Astrocyte (in vitro differentiated cells and primary cell): ENCODE data around the gene CLOCK. TPM values are rescaled to one million over a fixed set of nuclear protein-coding genes. Genes with fewer than 3 reads are reported as not detected.

Experiments
- DNase-seq: peaks from one replicate; pipeline ENCODE4 v3.0.0-alpha.2; 2010; ENCODE audit warnings: low read depth
- FAIRE-seq: peaks from 2 replicates; lab custom pipeline; 2011; peaks lifted over from hg19 to GRCh38; lab: Jason Lieb, UNC
- H2AFZ ChIP-seq: 2 replicates; pipeline ENCODE4 v1.6.0; 2012; ENCODE audit warnings: low read depth, low read length, inconsistent platforms
- H3K27ac ChIP-seq: 2 replicates; pipeline ENCODE4 v1.5.1; 2011; ENCODE audit warnings: low read depth, low read length, inconsistent platforms
- H3K27me3 ChIP-seq: 2 replicates; pipeline ENCODE4 v1.6.0; 2011; ENCODE audit warnings: low read length, inconsistent platforms; ENCODE audit not compliant: insufficient read depth
- H3K36me3 ChIP-seq: 2 replicates; pipeline ENCODE4 v1.5.1; 2011; ENCODE audit warnings: low read length, inconsistent platforms; ENCODE audit not compliant: insufficient read depth
- H3K4me1 ChIP-seq: 2 replicates; pipeline ENCODE4 v1.5.1; 2011; ENCODE audit warnings: low read length, inconsistent platforms; ENCODE audit not compliant: insufficient read depth
- H3K4me2 ChIP-seq: 2 replicates; pipeline ENCODE4 v1.6.0; 2012; ENCODE audit warnings: low read length, inconsistent platforms
- H3K4me3 ChIP-seq: 2 replicates; pipeline ENCODE4 v1.5.1; 2011; ENCODE audit warnings: low read depth, mild to moderate bottlenecking, low read length, inconsistent platforms; ENCODE audit not compliant: insufficient read depth
- H3K79me2 ChIP-seq: 2 replicates; pipeline ENCODE4 v1.6.0; 2012; ENCODE audit warnings: mild to moderate bottlenecking, low read length, inconsistent platforms; ENCODE audit not compliant: insufficient read depth
- H3K9ac ChIP-seq: 2 replicates; pipeline ENCODE4 v1.6.0; 2012; ENCODE audit warnings: mild to moderate bottlenecking, low read length, inconsistent platforms
- H3K9me3 ChIP-seq: 2 replicates; pipeline ENCODE4 v1.5.1; 2012; ENCODE audit warnings: low read depth, mild to moderate bottlenecking, low read length, inconsistent platforms; ENCODE audit not compliant: insufficient read depth
- H4K20me1 ChIP-seq: 2 replicates; pipeline ENCODE4 v1.6.0; 2012; ENCODE audit warnings: low read length, inconsistent platforms; ENCODE audit not compliant: insufficient read depth
- H3K27ac Mint-ChIP-seq: one replicate; pipeline ENCODE4 v1.8.0; 2021; ENCODE audit warnings: mild to moderate bottlenecking, mixed read lengths; ENCODE audit not compliant: unreplicated experiment
- H3K27me3 Mint-ChIP-seq: one replicate; pipeline ENCODE4 v1.8.0; 2021; ENCODE audit warnings: low read depth, mixed read lengths; ENCODE audit not compliant: unreplicated experiment
- H3K36me3 Mint-ChIP-seq: one replicate; pipeline ENCODE4 v1.8.0; 2021; ENCODE audit warnings: low read depth, mixed read lengths; ENCODE audit not compliant: unreplicated experiment
- H3K4me1 Mint-ChIP-seq: one replicate; pipeline ENCODE4 v1.8.0; 2021; ENCODE audit warnings: low read depth, mixed read lengths; ENCODE audit not compliant: unreplicated experiment
- H3K4me3 Mint-ChIP-seq: one replicate; pipeline ENCODE4 v1.8.0; 2021; ENCODE audit warnings: mild to moderate bottlenecking, moderate library complexity, mixed read lengths; ENCODE audit not compliant: unreplicated experiment
- H3K9me3 Mint-ChIP-seq: one replicate; pipeline ENCODE4 v1.8.0; 2021; ENCODE audit warnings: mild to moderate bottlenecking, mixed read lengths; ENCODE audit not compliant: unreplicated experiment
- CTCF ChIP-seq: IDR thresholded peaks from 2 replicates; pipeline ENCODE4 v1.5.1; 2011; ENCODE audit warnings: low read depth, mild to moderate bottlenecking, inconsistent platforms, low read length, moderate library complexity; ENCODE audit not compliant: insufficient read depth
- EZH2 ChIP-seq: IDR thresholded peaks from 2 replicates; pipeline ENCODE4 v1.6.1; 2012; ENCODE audit warnings: mild to moderate bottlenecking, low read length, inconsistent platforms; ENCODE audit not compliant: insufficient read depth
- total RNA-seq: library from RNA; stranded (reverse); gene quantifications from 2 replicates; pipeline ENCODE4 v1.2.1, GENCODE V29; 2021

Gene CLOCK
- total RNA-seq, 1 donor from 2014 or later, result 20.4 TPM

- H3K36me3 Mint-ChIP-seq, result peaks cover 6% of the 10 kb centered on the region
- H3K27me3 ChIP-seq, result no peaks in the 10 kb centered on the region
- no peak overlapping the region for H3K4me2 ChIP-seq
- FAIRE-seq, result no peak
- TF ChIP-seq EZH2 (no peak), CTCF (no peak)
- no peak overlapping the region for H3K4me3 Mint-ChIP-seq
- H3K9me3 Mint-ChIP-seq, result no peaks in the 10 kb centered on the region
- no peaks in the 10 kb centered on the region for H4K20me1 ChIP-seq
- H2AFZ ChIP-seq, result no peak overlapping the region
- H3K27ac ChIP-seq, result no peak overlapping the region
- no peak overlapping the region for H3K9ac ChIP-seq
- H3K4me3 ChIP-seq, result no peak overlapping the region
- H3K4me1 ChIP-seq, result peaks cover 10% of the 10 kb centered on the region
- H3K27me3 Mint-ChIP-seq, result no peaks in the 10 kb centered on the region
- H3K27ac Mint-ChIP-seq, result no peak overlapping the region
- peaks cover 22% of the 10 kb centered on the region for H3K36me3 ChIP-seq
- H3K9me3 ChIP-seq, result no peaks in the 10 kb centered on the region
- H3K79me2 ChIP-seq, result no peaks in the 10 kb centered on the region
- DNase-seq, result no peak
- peaks cover 21% of the 10 kb centered on the region for H3K4me1 Mint-ChIP-seq
These were observed 96.1 kb downstream of the CLOCK start for GRCh38 chr4:55450566-55450965.

- Mint-ChIP-seq H3K27ac (peak overlapping the region; percentile 8), H3K4me1 (peaks cover 30% of the 10 kb centered on the region), H3K27me3 (no peaks in the 10 kb centered on the region), H3K9me3 (no peaks in the 10 kb centered on the region), H3K4me3 (no peak overlapping the region), H3K36me3 (peaks cover 5% of the 10 kb centered on the region)
- Histone ChIP-seq H3K4me1 (peaks cover 18% of the 10 kb centered on the region), H3K27me3 (no peaks in the 10 kb centered on the region), H4K20me1 (no peaks in the 10 kb centered on the region), H3K9ac (no peak overlapping the region), H3K36me3 (peaks cover 22% of the 10 kb centered on the region), H3K27ac (no peak overlapping the region), H3K79me2 (no peaks in the 10 kb centered on the region), H3K4me2 (no peak overlapping the region), H2AFZ (no peak overlapping the region), H3K4me3 (no peak overlapping the region), H3K9me3 (no peaks in the 10 kb centered on the region)
- peak; percentile 41 for FAIRE-seq
- TF ChIP-seq CTCF (no peak), EZH2 (no peak)
- DNase-seq, result peak; percentile 24
These were observed 98.9 kb downstream of the CLOCK start for GRCh38 chr4:55447831-55448230.

GRCh38 chr4:55447108-55447708 lies 99.5 kb downstream of the CLOCK start:
- Mint-ChIP-seq H3K27ac (peak overlapping the region; percentile 41), H3K4me3 (no peak overlapping the region), H3K9me3 (no peaks in the 10 kb centered on the region), H3K27me3 (no peaks in the 10 kb centered on the region), H3K36me3 (peaks cover 5% of the 10 kb centered on the region), H3K4me1 (peaks cover 36% of the 10 kb centered on the region)
- no peak for DNase-seq
- no peaks in the 10 kb centered on the region for H3K79me2 ChIP-seq
- no peaks in the 10 kb centered on the region for H3K27me3 ChIP-seq
- peaks cover 21% of the 10 kb centered on the region for H3K36me3 ChIP-seq
- TF ChIP-seq EZH2 (no peak), CTCF (no peak)
- no peak overlapping the region for H2AFZ ChIP-seq
- peak overlapping the region; percentile 92 for H3K27ac ChIP-seq
- no peak overlapping the region for H3K9ac ChIP-seq
- no peak for FAIRE-seq
- H4K20me1 ChIP-seq, result no peaks in the 10 kb centered on the region
- no peak overlapping the region for H3K4me3 ChIP-seq
- H3K4me1 ChIP-seq, result peaks cover 18% of the 10 kb centered on the region
- H3K9me3 ChIP-seq, result no peaks in the 10 kb centered on the region
- no peak overlapping the region for H3K4me2 ChIP-seq
